HepG2 (cell line): ENCODE measurements around the gene TREM1. TPM values are rescaled to one million over a fixed set of nuclear protein-coding genes. Genes with fewer than 3 reads are reported as not detected.

Source experiments
- AKNA ChIP-seq: sonication (generic); formaldehyde crosslinking; IDR thresholded peaks from 2 replicates; pipeline ENCODE4 v1.4.0; 2020; ENCODE audit warnings: missing genetic modification reagents, borderline replicate concordance
- GABPB1 ChIP-seq: IDR thresholded peaks from 2 replicates; pipeline ENCODE4 v1.6.1; 2016; ENCODE audit warnings: mild to moderate bottlenecking, missing genetic modification reagents, moderate library complexity, missing compliant biosample characterization
- SIX1 ChIP-seq: sonication (generic); formaldehyde crosslinking; IDR thresholded peaks from 2 replicates; pipeline ENCODE4 v1.4.0; 2020; ENCODE audit warnings: missing genetic modification reagents, borderline replicate concordance
- ZBTB40 ChIP-seq, 2 experiments: fragments of 450-650 bp in 1 of 2; sonication (generic) in 1 of 2; formaldehyde crosslinking in 1 of 2; IDR thresholded peaks; 2 replicates each; pipeline versions ENCODE4 v1.6.1 to v1.8.0; 2016 to 2022; ENCODE audit warnings: antibody characterized with exemption in 1 of 2, mild to moderate bottlenecking in 1 of 2, missing genetic modification reagents in 1 of 2
- ZNF777 ChIP-seq: sonication (generic); formaldehyde crosslinking; IDR thresholded peaks from 2 replicates; pipeline ENCODE4 v1.4.0; 2020; ENCODE audit warnings: missing genetic modification reagents
- polyA plus RNA-seq, 8 experiments: library from polyadenylated mRNA; depleted of rRNA in 3 of 8; stranded (reverse) in 7 of 8; unstranded in 1 of 8; fragments of >200 nt; fragmentation: Illumina TruSeq in 4 of 8; extraction: Trizol in 4 of 8; gene quantifications; 2 replicates each; pipeline versions ENCODE4 v1.2.1 to v1.2.3, GENCODE V29; 2011 to 2016; ENCODE audit warnings: low read depth in 4 of 8, missing spikeins in 1 of 8, mixed read lengths in 1 of 8; ENCODE audit not compliant: insufficient read depth in 1 of 8
- small RNA-seq, 3 experiments: library from RNA; depleted of rRNA; stranded (forward); fragments of <200 nt; gene quantifications; one replicate each; pipeline ENCODE3, GENCODE V24; 2012; ENCODE audit warnings: low read depth in 2 of 3, low replicate concordance in 1 of 3; ENCODE audit not compliant: insufficient read length in 3 of 3, insufficient read depth in 2 of 3
- total RNA-seq, 5 experiments: library from RNA; depleted of rRNA; stranded (reverse); fragments of >200 nt; fragmentation: Illumina TruSeq; extraction: Trizol; gene quantifications; 2 replicates each; pipeline ENCODE4 v1.2.3, GENCODE V29; 2016; ENCODE audit warnings: low read depth in 1 of 5

The TREM1 gene
- total and polyA plus RNA-seq, 2 of the 13 experiments (the other 11 are each of a cell fraction or from before 2014, with no cell fraction given), result 0.49 TPM; not detected in 1

DNA sequence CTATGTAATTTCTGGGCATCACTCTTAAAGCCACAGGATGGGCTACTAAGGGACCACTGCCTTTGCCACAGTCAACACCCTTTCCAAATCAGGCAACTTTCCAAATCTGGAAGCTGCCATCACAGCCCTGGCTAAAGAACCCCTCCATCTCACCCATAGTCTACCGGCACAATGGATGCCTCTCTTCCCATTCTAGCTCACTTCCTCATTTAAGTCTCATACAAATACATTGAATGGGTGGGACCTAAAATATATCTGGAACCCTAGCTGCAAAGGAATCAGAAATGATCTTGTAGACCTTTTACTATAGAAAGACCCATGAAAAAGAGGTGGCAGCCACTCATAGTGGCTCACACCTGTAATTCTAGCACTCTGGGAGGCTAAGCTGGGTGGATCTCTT, 61.7 kb downstream of the TREM1 start (continued):
- TF ChIP-seq ZBTB40 (IDR thresholded peaks at IDR 0.05), result no peak
- TF ChIP-seq ZBTB40 (CRISPR knock-in tag; IDR thresholded peaks at IDR 0.05), result no peak
- no peak for TF ChIP-seq AKNA (CRISPR knock-in tag)
- TF ChIP-seq SIX1, result no peak
- no peak for TF ChIP-seq GABPB1 (CRISPR knock-in tag)
- no peak for TF ChIP-seq ZNF777 (CRISPR knock-in tag)
- TF ChIP-seq, all 625 proteins: peak for 0

Small RNA genes within 50 kb of the gene (small RNA-seq; reads per million reads assigned to genes)
- gene AL391903.2, result 0 reads per million in 3 experiments
- 0 reads per million in 3 experiments for gene AL391903.3
- gene RNA5SP207, result 0 reads per million in 3 experiments
- 0 reads per million in 3 experiments for gene RNU6-643P

Other genes with a start within 250 kb of the TREM1 start
- 0.87 and 2.4 TPM in 2 replicates for gene UNC5CL, start 247.5 kb downstream of the TREM1 start, total RNA-seq (2016; rRNA removed; fragmentation: Illumina TruSeq; extraction: Trizol)
- gene UNC5CL, start 247.5 kb downstream of the TREM1 start, polyA plus RNA-seq (2011; rRNA removed), result 2.5 TPM in 2 replicates
- not detected in 2 replicates for gene TSPO2, start 244.2 kb downstream of the TREM1 start, total RNA-seq (2016; rRNA removed; fragmentation: Illumina TruSeq; extraction: Trizol)
- 0.14 and 0.55 TPM in 2 replicates for gene TSPO2, start 244.2 kb downstream of the TREM1 start, polyA plus RNA-seq (2011; rRNA removed)
- 0.09 and 0.35 TPM in 2 replicates for gene APOBEC2, start 233.5 kb downstream of the TREM1 start, total RNA-seq (2016; rRNA removed; fragmentation: Illumina TruSeq; extraction: Trizol)
- not detected in 2 replicates for gene APOBEC2, start 233.5 kb downstream of the TREM1 start, polyA plus RNA-seq (2011; rRNA removed)
- 49.0 and 60.4 TPM in 2 replicates for gene OARD1, start 214.3 kb downstream of the TREM1 start, total RNA-seq (2016; rRNA removed; fragmentation: Illumina TruSeq; extraction: Trizol)
- 14.0 and 18.4 TPM in 2 replicates for gene OARD1, start 214.3 kb downstream of the TREM1 start, polyA plus RNA-seq (2011; rRNA removed)
- gene NFYA, start 213.7 kb downstream of the TREM1 start, total RNA-seq (2016; rRNA removed; fragmentation: Illumina TruSeq; extraction: Trizol), result 22.9 and 52.0 TPM in 2 replicates
- 14.8 and 16.0 TPM in 2 replicates for gene NFYA, start 213.7 kb downstream of the TREM1 start, polyA plus RNA-seq (2011; rRNA removed)
- not detected in 2 replicates for gene TREML1, start 132.3 kb downstream of the TREM1 start, total RNA-seq (2016; rRNA removed; fragmentation: Illumina TruSeq; extraction: Trizol)
- gene TREML1, start 132.3 kb downstream of the TREM1 start, polyA plus RNA-seq (2011; rRNA removed), result not detected in 2 replicates
- gene TREM2, start 123.6 kb downstream of the TREM1 start, total RNA-seq (2016; rRNA removed; fragmentation: Illumina TruSeq; extraction: Trizol), result 0.11 TPM in 1 of 2 replicates, not detected in the other
- not detected in 2 replicates for gene TREM2, start 123.6 kb downstream of the TREM1 start, polyA plus RNA-seq (2011; rRNA removed)
- not detected in 2 replicates for gene TREML2, start 85.5 kb downstream of the TREM1 start, total RNA-seq (2016; rRNA removed; fragmentation: Illumina TruSeq; extraction: Trizol)
- not detected in 2 replicates for gene TREML2, start 85.5 kb downstream of the TREM1 start, polyA plus RNA-seq (2011; rRNA removed)
- gene TREML4, start 58.3 kb downstream of the TREM1 start, total RNA-seq (2016; rRNA removed; fragmentation: Illumina TruSeq; extraction: Trizol), result not detected in 2 replicates
- not detected in 2 replicates for gene TREML4, start 58.3 kb downstream of the TREM1 start, polyA plus RNA-seq (2011; rRNA removed)
- gene NCR2, start 48.9 kb upstream of the TREM1 start, total RNA-seq (2016; rRNA removed; fragmentation: Illumina TruSeq; extraction: Trizol), result not detected in 2 replicates
- not detected in 2 replicates for gene NCR2, start 48.9 kb upstream of the TREM1 start, polyA plus RNA-seq (2011; rRNA removed)